Urinary bladder (tissue), 4 donors: ENCODE measurements around the gene VPS26C. TPM values are rescaled to one million over a fixed set of nuclear protein-coding genes. Genes with fewer than 3 reads are reported as not detected.

ENCODE experiments used
- DNase-seq: peaks from one replicate; pipeline ENCODE4 v3.0.0-alpha.2; 2015; ENCODE audit errors: extremely low spot score
- H3K27ac ChIP-seq: one replicate; pipeline ENCODE4 v1.5.1; 2013; ENCODE audit warnings: low read depth, mild to moderate bottlenecking, moderate library complexity
- H3K36me3 ChIP-seq: one replicate; pipeline ENCODE4 v1.6.1; 2013; ENCODE audit warnings: mild to moderate bottlenecking, moderate library complexity; ENCODE audit not compliant: insufficient read depth
- H3K4me1 ChIP-seq: one replicate; pipeline ENCODE4 v1.6.1; 2013; ENCODE audit warnings: mild to moderate bottlenecking, moderate library complexity; ENCODE audit not compliant: insufficient read depth
- H3K4me3 ChIP-seq: one replicate; pipeline ENCODE4 v1.5.1; 2013; ENCODE audit warnings: low read depth, low read length
- WGBS: extraction: QIAGEN DNeasy Blood & Tissue Kit; methylation state at CpG from one replicate; pipeline ENCODE4 v1.1.7; 2013; 5-methylcytosine and 5-hydroxymethylcytosine counted together
- polyA plus RNA-seq: library from polyadenylated mRNA; stranded (reverse); fragments of 200-250 nt; gene quantifications from one replicate; pipeline ENCODE4 v1.2.3, GENCODE V29; 2013
- total RNA-seq: library from RNA; depleted of rRNA; stranded (reverse); fragments of >200 nt; gene quantifications from one replicate; pipeline ENCODE4 v1.2.3, GENCODE V29; 2014
- donor health status: healthy with polysubstance abuse.
- donor health status: healthy.

Gene VPS26C
- total and polyA plus RNA-seq, 2 donors = 37.2 to 47.3 TPM

- DNase-seq = no peak
- H3K27ac ChIP-seq = no peak overlapping the region
- H3K36me3 ChIP-seq = no peaks in the 10 kb centered on the region
- H3K4me1 ChIP-seq = no peaks in the 10 kb centered on the region
- WGBS = 61% methylated on average over 6 of the region's 6 CpGs
- no peak overlapping the region for H3K4me3 ChIP-seq
Observed at GRCh38 chr21:37253991-37254390, 13.1 kb downstream of the VPS26C start.

- no peak overlapping the region for H3K27ac ChIP-seq
- no peak overlapping the region for H3K4me3 ChIP-seq
- WGBS = 77% methylated on average over 2 of the region's 2 CpGs
- no peak for DNase-seq
- no peaks in the 10 kb centered on the region for H3K36me3 ChIP-seq
- H3K4me1 ChIP-seq = no peaks in the 10 kb centered on the region
Observed at GRCh38 chr21:37251294-37251634, 15.9 kb downstream of the VPS26C start.

GRCh38 chr21:37249112-37249904, 17.8 kb downstream of the VPS26C start:
- Histone ChIP-seq H3K27ac (no peak overlapping the region), H3K4me3 (no peak overlapping the region), H3K4me1 (no peaks in the 10 kb centered on the region), H3K36me3 (no peaks in the 10 kb centered on the region)
- 82% methylated on average over 3 of the region's 3 CpGs for WGBS
- no peak for DNase-seq

- no peak overlapping the region for H3K27ac ChIP-seq
- no peak for DNase-seq
- no peaks in the 10 kb centered on the region for H3K36me3 ChIP-seq
- WGBS = 93% methylated on average over 1 of the region's 1 CpG
- no peak overlapping the region for H3K4me3 ChIP-seq
- no peaks in the 10 kb centered on the region for H3K4me1 ChIP-seq
Observed at GRCh38 chr21:37248298-37248697, 18.8 kb downstream of the VPS26C start.

- WGBS = 93% methylated on average over 8 of the region's 8 CpGs
- H3K4me1 ChIP-seq = no peaks in the 10 kb centered on the region
- no peak for DNase-seq
- H3K4me3 ChIP-seq = no peak overlapping the region
- no peaks in the 10 kb centered on the region for H3K36me3 ChIP-seq
- no peak overlapping the region for H3K27ac ChIP-seq
Observed at GRCh38 chr21:37245151-37245550, 22.0 kb downstream of the VPS26C start.

GRCh38 chr21:37244501-37245095, 22.5 kb downstream of the VPS26C start:
- Histone ChIP-seq H3K4me3 (no peak overlapping the region), H3K36me3 (no peaks in the 10 kb centered on the region), H3K27ac (no peak overlapping the region), H3K4me1 (no peaks in the 10 kb centered on the region)
- 81% methylated on average over 12 of the region's 12 CpGs for WGBS
- no peak for DNase-seq

GRCh38 chr21:37243961-37244360, 23.2 kb downstream of the VPS26C start:
- H3K4me1 ChIP-seq = no peaks in the 10 kb centered on the region
- no peak overlapping the region for H3K4me3 ChIP-seq
- WGBS = 97% methylated on average over 6 of the region's 6 CpGs
- no peak overlapping the region for H3K27ac ChIP-seq
- H3K36me3 ChIP-seq = no peaks in the 10 kb centered on the region
- no peak for DNase-seq

GRCh38 chr21:37241426-37241825, 25.7 kb downstream of the VPS26C start:
- 87% methylated on average over 7 of the region's 7 CpGs for WGBS
- Histone ChIP-seq H3K36me3 (peaks cover 2% of the 10 kb centered on the region), H3K4me1 (no peaks in the 10 kb centered on the region), H3K27ac (no peak overlapping the region), H3K4me3 (no peak overlapping the region)
- DNase-seq = no peak

- Histone ChIP-seq H3K4me3 (no peak overlapping the region), H3K27ac (no peak overlapping the region), H3K4me1 (no peaks in the 10 kb centered on the region), H3K36me3 (peaks cover 2% of the 10 kb centered on the region)
- no peak for DNase-seq
- WGBS = 94% methylated on average over 8 of the region's 8 CpGs
Observed at GRCh38 chr21:37240978-37241377, 26.2 kb downstream of the VPS26C start.

GRCh38 chr21:37237764-37238163, 29.4 kb downstream of the VPS26C start:
- no peak for DNase-seq
- 57% methylated on average over 4 of the region's 4 CpGs for WGBS
- H3K4me1 ChIP-seq = no peaks in the 10 kb centered on the region
- H3K36me3 ChIP-seq = peaks cover 5% of the 10 kb centered on the region
- no peak overlapping the region for H3K4me3 ChIP-seq
- H3K27ac ChIP-seq = no peak overlapping the region

- no peak for DNase-seq
- H3K4me3 ChIP-seq = no peak overlapping the region
- 94% methylated on average over 2 of the region's 2 CpGs for WGBS
- H3K36me3 ChIP-seq = peaks cover 6% of the 10 kb centered on the region
- no peaks in the 10 kb centered on the region for H3K4me1 ChIP-seq
- no peak overlapping the region for H3K27ac ChIP-seq
Observed at GRCh38 chr21:37237346-37237745, 29.8 kb downstream of the VPS26C start.

- H3K4me1 ChIP-seq = no peaks in the 10 kb centered on the region
- no peak overlapping the region for H3K27ac ChIP-seq
- no peak for DNase-seq
- WGBS = 95% methylated on average over 9 of the region's 9 CpGs
- H3K4me3 ChIP-seq = no peak overlapping the region
- peaks cover 6% of the 10 kb centered on the region for H3K36me3 ChIP-seq
Observed at GRCh38 chr21:37233551-37234146, 33.5 kb downstream of the VPS26C start.

- Histone ChIP-seq H3K4me3 (no peak overlapping the region), H3K36me3 (peaks cover 6% of the 10 kb centered on the region), H3K4me1 (no peaks in the 10 kb centered on the region), H3K27ac (no peak overlapping the region)
- WGBS = 93% methylated on average over 19 of the region's 19 CpGs
- no peak for DNase-seq
Observed at GRCh38 chr21:37232274-37233018, 34.7 kb downstream of the VPS26C start.

GRCh38 chr21:37231671-37232070, 35.5 kb downstream of the VPS26C start:
- no peaks in the 10 kb centered on the region for H3K4me1 ChIP-seq
- H3K4me3 ChIP-seq = no peak overlapping the region
- H3K27ac ChIP-seq = no peak overlapping the region
- H3K36me3 ChIP-seq = peaks cover 4% of the 10 kb centered on the region
- no peak for DNase-seq
- 96% methylated on average over 16 of the region's 16 CpGs for WGBS
